Activated CD4-positive, alpha-beta T cell treated with anti-CD3 and anti-CD28 coated beads, Interleukin-2, amount 10 ng/mL, durations not matched to agents 7 days and 5 days (primary cell): ENCODE measurements around the gene CACNA2D4. TPM values are rescaled to one million over a fixed set of nuclear protein-coding genes. Genes with fewer than 3 reads are reported as not detected.

Experiments used
- CTCF ChIA-PET: fragments of 350-600 bp; sonication (Branson Sonifier 250); formaldehyde crosslinking; loops from one replicate; lab custom pipeline; 2021; ENCODE audit warnings: antibody characterized with exemption; lab: Charles Lee
- POLR2A ChIA-PET: fragments of 350-600 bp; sonication (Branson Sonifier 250); formaldehyde crosslinking; loops from one replicate; lab custom pipeline; 2021; ENCODE audit warnings: antibody characterized with exemption; lab: Charles Lee
- DNase-seq: peaks from one replicate; pipeline ENCODE4 v3.0.0-alpha.2; 2020
- H3K27ac Mint-ChIP-seq: one replicate; pipeline ENCODE4 v1.8.0; 2021; ENCODE audit warnings: mild to moderate bottlenecking, moderate library complexity, mixed read lengths
- H3K27me3 Mint-ChIP-seq: one replicate; pipeline ENCODE4 v1.8.0; 2021; ENCODE audit warnings: mixed read lengths
- H3K36me3 Mint-ChIP-seq: one replicate; pipeline ENCODE4 v1.8.0; 2021; ENCODE audit warnings: low read depth, mixed read lengths
- H3K4me1 Mint-ChIP-seq: one replicate; pipeline ENCODE4 v1.8.0; 2021; ENCODE audit warnings: mixed read lengths
- H3K4me3 Mint-ChIP-seq: one replicate; pipeline ENCODE4 v1.8.0; 2021; ENCODE audit warnings: mild to moderate bottlenecking, moderate library complexity, mixed read lengths
- H3K9me3 Mint-ChIP-seq: one replicate; pipeline ENCODE4 v1.8.0; 2021; ENCODE audit warnings: mixed read lengths
- total RNA-seq, 2 experiments: library from RNA; stranded (reverse); gene quantifications; one replicate each; pipeline ENCODE4 v1.2.3, GENCODE V29; 2021

CACNA2D4 gene
- total RNA-seq, 2 experiments from 2014 or later, result 12.9 to 16.4 TPM

DNA sequence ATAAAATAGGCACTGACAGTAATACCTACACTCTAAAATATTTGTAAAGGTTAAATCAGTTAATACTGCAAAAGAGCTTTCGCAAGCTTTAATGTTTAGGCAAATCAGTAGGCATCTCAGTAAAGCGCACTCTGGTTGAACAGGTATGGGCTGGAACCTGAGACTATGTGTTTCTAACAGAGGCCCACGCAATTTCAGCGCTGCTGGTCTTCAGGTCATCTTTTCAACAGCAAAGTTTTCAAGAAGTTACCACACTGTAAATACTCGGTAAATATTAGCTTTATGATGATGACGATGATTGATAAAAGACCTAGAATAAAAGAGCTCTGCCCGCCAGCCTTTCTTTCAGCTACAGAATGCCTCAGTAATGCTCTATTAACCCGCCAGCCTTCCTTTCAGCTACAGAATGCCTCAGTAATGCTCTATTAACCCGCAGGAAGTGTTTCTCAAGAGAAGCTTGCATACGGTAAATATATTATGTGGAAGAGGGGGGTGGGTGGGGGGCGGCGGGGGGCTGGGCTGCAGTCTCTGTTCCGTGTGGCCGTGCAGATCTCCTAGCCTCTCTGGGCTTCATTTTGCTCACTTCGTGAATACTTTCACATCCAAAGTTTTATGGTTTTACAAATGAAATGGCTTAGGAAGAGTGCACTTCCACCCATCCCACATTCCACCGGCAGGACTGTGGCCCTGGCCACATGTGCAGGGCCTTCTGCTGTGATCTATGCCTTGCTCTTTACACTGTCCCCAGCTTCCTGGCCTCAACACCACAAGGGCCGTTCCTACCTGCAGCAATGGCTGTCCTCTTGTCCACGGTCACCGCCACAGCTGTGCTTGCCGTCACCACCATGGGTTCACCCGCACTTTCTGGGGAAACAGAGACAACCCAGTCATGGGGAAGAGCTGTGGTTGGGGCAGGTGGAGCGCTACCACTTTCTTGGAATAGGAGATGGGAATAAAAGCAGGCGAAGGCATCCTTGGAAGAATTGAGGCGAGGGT, 78.2 kb downstream of the CACNA2D4 start:
- Mint-ChIP-seq H3K4me3 (no peak overlapping the region), H3K4me1 (no peaks in the 10 kb centered on the region), H3K27me3 (peaks cover 2% of the 10 kb centered on the region), H3K27ac (no peak overlapping the region), H3K36me3 (no peaks in the 10 kb centered on the region), H3K9me3 (no peaks in the 10 kb centered on the region)
- no peak for DNase-seq
- ChIA-PET POLR2A (no interaction called here), CTCF (no interaction called here)

DNA sequence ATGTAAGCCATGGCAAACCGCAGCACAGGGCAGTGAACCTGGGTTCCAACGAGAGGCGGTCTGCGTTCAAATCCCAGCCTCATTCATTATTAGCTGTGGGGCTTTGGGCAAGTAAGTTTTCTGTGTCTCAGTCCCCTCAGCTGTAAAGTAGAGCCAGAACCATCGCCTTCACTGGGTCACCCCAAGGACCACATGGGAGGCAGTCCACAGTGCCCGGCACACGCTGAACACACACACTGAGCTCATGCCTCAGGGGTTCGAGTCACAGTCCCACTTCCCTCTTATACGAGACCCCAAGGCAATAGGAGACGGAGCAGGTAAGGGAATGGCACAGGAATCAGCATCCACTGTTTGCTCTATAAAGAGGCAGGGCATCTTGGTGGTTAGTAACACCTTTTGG, 79.0 kb downstream of the CACNA2D4 start:
- DNase-seq, result no peak
- no peaks in the 10 kb centered on the region for H3K36me3 Mint-ChIP-seq
- POLR2A ChIA-PET, result no interaction called here
- no peak overlapping the region for H3K4me3 Mint-ChIP-seq
- peaks cover 2% of the 10 kb centered on the region for H3K27me3 Mint-ChIP-seq
- no peak overlapping the region for H3K27ac Mint-ChIP-seq
- no peaks in the 10 kb centered on the region for H3K9me3 Mint-ChIP-seq
- no peaks in the 10 kb centered on the region for H3K4me1 Mint-ChIP-seq
- CTCF ChIA-PET, result no interaction called here

DNA sequence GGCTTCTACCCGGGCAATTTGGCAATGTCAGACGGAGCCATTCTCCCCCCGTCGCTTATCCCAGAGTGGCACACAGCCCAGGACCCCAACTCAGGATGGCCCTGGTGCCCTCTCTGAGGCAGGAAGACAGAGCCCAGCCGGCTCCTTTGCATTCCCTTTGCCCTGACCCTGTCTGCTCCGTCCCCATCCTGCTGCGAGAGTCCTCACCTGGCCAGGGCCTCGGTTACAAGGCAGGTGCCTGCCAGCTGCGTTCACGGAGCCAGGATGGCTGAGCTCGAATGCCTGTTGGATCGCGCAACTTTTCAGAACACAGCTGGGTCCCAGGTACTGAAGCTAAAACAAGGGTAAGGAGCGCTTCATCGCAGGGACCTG, 79.5 kb downstream of the CACNA2D4 start:
- Mint-ChIP-seq H3K27me3 (peaks cover under 1% of the 10 kb centered on the region), H3K4me1 (no peaks in the 10 kb centered on the region), H3K27ac (no peak overlapping the region), H3K9me3 (no peaks in the 10 kb centered on the region), H3K36me3 (no peaks in the 10 kb centered on the region), H3K4me3 (no peak overlapping the region)
- CTCF ChIA-PET, result interaction anchor here (0.5 to 1.0 kb wide), 2 partner anchors 66 to 181 kb away, joined by 3 read pairs; no protein-coding TSS in a partner anchor
- no peak for DNase-seq
- POLR2A ChIA-PET, result no interaction called here

DNA sequence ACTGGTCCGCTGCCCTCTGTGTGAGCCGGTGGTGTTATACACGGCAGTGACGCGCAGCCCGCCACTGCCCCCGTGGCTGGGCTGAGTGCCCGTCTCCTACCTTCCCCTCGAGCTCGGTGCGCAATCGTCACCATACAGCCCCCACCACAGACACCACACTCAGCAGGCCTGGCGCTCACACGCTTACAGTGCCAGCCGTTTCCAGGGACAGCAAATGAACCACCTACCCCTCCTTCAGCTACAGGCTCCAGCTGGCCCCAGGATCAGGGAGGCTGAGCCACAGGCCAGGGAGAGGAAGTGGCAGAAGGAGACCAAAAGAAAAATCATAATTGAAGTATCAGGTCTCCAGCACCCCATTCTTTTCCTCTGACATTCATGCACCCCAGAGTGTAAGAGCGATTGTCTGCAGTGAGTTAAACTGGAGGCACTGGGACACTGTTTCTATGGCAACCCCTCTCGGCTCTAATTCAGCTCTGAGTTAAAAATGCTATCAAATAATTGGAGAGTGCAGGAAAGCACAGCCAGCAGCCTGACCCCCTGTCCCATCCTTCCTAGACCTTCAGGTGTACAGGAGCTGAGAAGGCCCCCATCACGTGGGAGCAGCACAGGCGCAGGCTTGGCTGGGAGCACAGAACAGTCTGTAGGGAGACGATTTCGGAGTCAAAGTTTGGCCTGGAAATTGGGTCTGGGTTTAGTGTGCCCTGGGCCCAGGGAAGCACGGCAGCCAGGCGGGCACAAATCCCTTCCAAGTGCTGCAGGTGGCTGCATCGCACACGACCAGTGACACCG, 80.1 kb downstream of the CACNA2D4 start:
- POLR2A ChIA-PET, result no interaction called here
- no peak overlapping the region for H3K4me3 Mint-ChIP-seq

DNA sequence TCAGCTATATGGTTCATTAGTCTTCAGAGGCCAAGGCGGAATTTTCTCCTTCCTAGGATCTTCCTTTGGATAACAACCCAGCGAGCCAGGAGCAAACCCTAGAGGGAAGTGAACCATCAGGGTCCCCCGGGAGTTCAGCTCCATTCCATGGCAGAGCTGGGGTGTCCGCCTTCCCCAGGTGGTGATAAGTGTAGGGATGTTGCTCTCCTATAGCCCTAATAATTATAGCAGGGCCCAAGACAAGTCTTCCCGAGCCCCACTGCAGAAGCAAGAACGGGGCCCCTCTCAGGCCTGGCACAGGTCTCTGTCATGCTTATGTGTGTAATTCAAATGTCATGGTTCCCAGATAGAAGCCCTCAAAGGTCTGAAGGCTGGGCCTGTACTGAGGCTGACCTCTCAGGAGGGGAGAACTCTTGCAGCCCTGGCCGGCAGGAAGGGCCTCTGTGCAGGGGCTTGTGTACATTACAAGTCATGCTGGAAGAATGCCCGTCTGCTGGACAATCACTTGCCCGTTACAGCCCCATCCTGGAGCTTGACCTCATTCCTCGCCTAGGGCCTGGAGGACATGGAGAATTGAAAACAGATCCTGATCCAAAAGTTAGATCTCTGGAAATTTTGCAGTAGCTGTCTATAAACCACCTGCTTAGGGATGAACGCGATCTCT, 80.8 kb downstream of the CACNA2D4 start:
- ChIA-PET POLR2A (no interaction called here), CTCF (interaction anchor here (0.6 to 1.6 kb wide), 2 partner anchors 39 to 1457 kb away, joined by 3 to 4 read pairs; no protein-coding TSS in a partner anchor)
- no peaks in the 10 kb centered on the region for H3K4me1 Mint-ChIP-seq
- H3K4me3 Mint-ChIP-seq, result no peak overlapping the region
- H3K27me3 Mint-ChIP-seq, result no peaks in the 10 kb centered on the region
- H3K27ac Mint-ChIP-seq, result no peak overlapping the region
- H3K36me3 Mint-ChIP-seq, result no peaks in the 10 kb centered on the region
- H3K9me3 Mint-ChIP-seq, result no peaks in the 10 kb centered on the region
- DNase-seq, result no peak

More for the DNA sequence above, 80.1 kb downstream of the CACNA2D4 start:
- Mint-ChIP-seq H3K4me1 (no peaks in the 10 kb centered on the region), H3K27me3 (no peaks in the 10 kb centered on the region), H3K9me3 (no peaks in the 10 kb centered on the region), H3K27ac (no peak overlapping the region), H3K36me3 (no peaks in the 10 kb centered on the region)
- CTCF ChIA-PET, result interaction anchor here (0.5 to 1.6 kb wide), 3 partner anchors 40 to 181 kb away, joined by 3 to 4 read pairs (median 3); no protein-coding TSS in a partner anchor
- no peak for DNase-seq

DNA sequence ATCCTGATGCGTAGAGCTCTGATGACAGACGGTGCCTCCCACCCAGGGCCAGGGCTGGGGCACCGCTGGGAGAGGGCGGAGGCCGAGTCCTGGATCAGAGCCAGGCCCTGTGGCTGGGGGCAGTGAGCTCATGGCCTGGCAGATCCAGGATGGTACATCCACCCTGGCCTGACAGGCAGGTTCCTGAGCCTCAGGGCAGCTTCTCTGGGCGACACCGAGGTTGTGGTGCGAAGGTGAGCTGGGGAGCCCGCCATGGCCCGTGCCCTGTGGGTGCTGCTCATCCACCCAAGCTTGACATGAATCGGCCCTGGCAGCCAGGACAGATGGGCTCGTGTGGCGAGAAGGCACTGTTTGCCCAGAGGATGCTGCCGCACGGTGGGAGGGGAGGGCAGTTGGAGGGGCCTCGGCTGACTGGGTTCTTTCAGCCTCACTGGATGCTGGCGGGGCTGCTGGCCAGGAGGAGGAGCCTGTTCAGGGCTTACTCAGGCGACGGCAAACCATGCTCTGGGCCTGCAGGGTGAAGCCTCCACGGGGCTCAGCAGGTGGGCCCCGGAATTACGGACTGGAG, 81.5 kb downstream of the CACNA2D4 start:
- H3K4me3 Mint-ChIP-seq, result no peak overlapping the region
- H3K27ac Mint-ChIP-seq, result no peak overlapping the region
- no peaks in the 10 kb centered on the region for H3K4me1 Mint-ChIP-seq
- H3K9me3 Mint-ChIP-seq, result no peaks in the 10 kb centered on the region
- no peak for DNase-seq
- peaks cover 4% of the 10 kb centered on the region for H3K27me3 Mint-ChIP-seq
- no peaks in the 10 kb centered on the region for H3K36me3 Mint-ChIP-seq
- ChIA-PET CTCF (interaction anchor here (0.9 to 1.6 kb wide), 2 partner anchors 39 to 42 kb away, joined by 3 to 4 read pairs; no protein-coding TSS in a partner anchor), POLR2A (no interaction called here)

DNA sequence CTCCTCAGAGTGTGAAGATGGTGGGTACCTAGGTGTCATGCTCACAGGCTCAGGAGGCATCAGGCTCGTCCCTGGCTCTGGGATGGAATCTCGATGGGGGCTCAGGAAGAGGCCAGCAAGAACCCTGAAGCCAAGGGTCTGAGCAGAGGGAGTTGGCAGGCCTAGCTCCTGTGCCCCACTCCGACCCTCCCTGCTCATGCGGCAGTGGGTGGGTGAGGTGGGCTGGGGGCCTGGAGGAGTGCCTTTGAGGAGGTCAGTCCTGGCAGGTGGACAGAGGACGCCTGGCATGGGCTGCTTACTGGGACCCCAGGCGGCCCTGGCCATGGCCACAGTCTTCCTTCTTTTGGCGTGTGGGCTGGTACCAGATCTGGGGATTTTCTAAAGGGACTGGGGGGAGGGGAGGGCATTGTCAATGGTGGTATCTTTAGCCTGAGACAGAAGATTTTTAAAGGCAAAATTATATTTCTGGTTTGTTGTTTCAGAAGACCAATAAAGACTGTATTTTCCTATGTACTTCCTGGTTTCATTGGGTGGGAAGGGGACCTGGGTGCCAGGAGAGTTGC, 82.1 kb downstream of the CACNA2D4 start:
- Mint-ChIP-seq H3K4me1 (no peaks in the 10 kb centered on the region), H3K27ac (no peak overlapping the region), H3K36me3 (no peaks in the 10 kb centered on the region), H3K9me3 (no peaks in the 10 kb centered on the region), H3K4me3 (no peak overlapping the region), H3K27me3 (peaks cover 7% of the 10 kb centered on the region)
- DNase-seq, result no peak
- ChIA-PET POLR2A (no interaction called here), CTCF (interaction anchor here (0.9 kb wide), 1 partner anchor 41 kb away, joined by 3 read pairs; no protein-coding TSS in a partner anchor)

DNA sequence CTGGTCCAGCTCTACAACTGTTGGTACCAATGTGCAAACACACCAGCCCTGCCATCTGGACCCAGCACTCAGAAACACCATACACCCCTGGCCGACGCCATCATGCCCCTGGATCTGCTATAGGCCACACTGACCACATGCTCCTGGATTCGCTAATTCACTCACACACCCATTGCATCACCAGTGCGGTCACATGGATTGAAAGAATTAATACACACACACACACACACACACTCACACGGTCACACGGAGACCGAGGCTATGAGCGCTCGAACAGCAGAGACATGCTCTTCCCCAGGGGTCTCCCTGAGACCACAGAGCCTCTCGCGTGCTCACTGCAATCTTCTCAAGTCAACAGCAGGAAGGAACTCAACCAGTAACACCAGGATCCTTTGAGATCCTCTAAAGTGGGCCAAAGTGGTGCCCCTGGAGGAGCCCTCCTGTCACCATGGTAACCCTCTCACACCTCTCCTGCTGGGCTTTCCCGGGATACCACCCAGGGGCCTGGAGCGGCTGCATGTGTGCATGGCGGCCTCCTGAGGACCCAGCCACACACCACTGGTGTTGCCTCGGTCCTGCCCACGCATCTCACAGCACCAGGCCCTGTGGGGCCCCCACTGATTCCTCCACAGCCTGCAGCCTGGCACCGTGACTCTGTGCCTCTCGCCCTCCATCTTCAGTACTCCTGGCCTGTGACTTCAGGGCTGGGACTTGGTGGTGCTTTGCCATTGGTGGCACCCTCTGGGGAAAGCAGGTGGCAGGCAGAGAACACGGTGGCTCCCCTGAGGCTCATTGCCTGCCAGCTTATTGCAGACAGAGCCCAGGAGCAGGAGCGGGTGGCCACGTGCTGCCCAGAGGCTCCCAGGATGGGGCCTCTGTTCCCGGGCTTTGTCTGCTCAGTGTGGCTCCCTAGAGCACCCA, 83.0 kb downstream of the CACNA2D4 start:
- Mint-ChIP-seq H3K9me3 (no peaks in the 10 kb centered on the region), H3K4me3 (no peak overlapping the region), H3K27me3 (peaks cover 15% of the 10 kb centered on the region), H3K4me1 (no peaks in the 10 kb centered on the region), H3K36me3 (no peaks in the 10 kb centered on the region), H3K27ac (no peak overlapping the region)
- DNase-seq, result no peak
- POLR2A ChIA-PET, result no interaction called here
- CTCF ChIA-PET, result interaction anchor here (1.2 kb wide), 1 partner anchor 20 kb away, joined by 6 read pairs; no protein-coding TSS in a partner anchor

DNA sequence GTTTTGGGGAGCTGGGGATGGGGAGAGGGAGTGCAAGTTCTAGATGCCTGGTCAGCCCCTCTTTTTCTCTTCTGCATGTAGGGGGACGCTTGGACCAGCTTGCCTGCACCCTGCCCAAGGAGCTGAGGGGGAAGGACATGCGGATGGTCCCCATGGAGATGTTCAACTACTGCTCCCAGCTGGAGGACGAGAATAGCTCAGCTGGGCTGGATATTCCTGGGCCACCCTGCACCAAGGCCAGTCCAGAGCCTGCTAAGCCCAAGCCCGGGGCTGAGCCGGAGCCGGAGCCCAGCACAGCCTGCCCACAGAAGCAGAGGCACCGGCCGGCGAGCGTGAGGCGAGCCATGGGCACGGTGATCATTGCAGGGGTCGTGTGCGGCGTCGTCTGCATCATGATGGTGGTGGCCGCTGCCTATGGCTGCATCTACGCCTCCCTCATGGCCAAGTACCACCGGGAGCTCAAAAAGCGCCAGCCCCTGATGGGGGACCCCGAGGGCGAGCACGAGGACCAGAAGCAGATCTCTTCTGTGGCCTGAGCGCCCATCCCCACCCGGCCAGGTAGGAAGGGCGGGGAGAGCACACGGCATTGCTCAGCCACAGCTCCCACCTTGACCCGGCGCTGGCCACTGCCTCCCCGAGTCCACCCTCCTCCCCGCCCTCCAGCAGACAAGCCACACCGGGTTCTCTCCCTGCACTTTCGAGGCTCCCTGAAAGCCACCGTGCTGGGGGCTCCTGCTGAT, 84.1 kb downstream of the CACNA2D4 start:
- Mint-ChIP-seq H3K4me3 (no peak overlapping the region), H3K9me3 (no peaks in the 10 kb centered on the region), H3K27me3 (peaks cover 16% of the 10 kb centered on the region), H3K36me3 (no peaks in the 10 kb centered on the region), H3K27ac (no peak overlapping the region), H3K4me1 (no peaks in the 10 kb centered on the region)
- CTCF ChIA-PET, result interaction anchor here (1.2 kb wide), 1 partner anchor 19 kb away, joined by 6 read pairs; no protein-coding TSS in a partner anchor
- no peak for DNase-seq
- POLR2A ChIA-PET, result no interaction called here

DNA sequence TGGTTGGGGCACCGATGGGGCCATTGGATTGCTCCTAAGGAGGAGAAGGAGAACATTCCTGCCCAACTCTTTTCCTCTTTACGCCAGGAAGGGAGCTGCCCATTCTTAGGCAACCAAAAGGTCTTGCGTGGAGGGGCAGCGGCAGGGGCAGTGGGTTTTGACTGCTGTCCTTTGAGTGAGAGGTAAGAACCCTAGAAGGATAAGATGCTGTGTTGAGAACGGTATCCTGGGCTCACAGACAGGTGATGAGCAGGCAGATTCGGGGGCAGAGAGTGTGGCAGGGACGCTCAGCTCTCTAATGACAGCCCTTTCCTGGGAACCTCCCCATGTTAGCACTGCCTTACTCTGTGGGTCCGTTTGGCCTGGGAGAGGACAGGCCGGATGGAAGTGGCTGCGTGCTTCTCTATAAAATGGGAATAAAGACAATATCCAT, 84.8 kb downstream of the CACNA2D4 start:
- no peak overlapping the region for H3K4me3 Mint-ChIP-seq

More for the DNA sequence above, 84.8 kb downstream of the CACNA2D4 start:
- Mint-ChIP-seq H3K4me1 (no peaks in the 10 kb centered on the region), H3K27me3 (peaks cover 16% of the 10 kb centered on the region), H3K27ac (no peak overlapping the region), H3K9me3 (no peaks in the 10 kb centered on the region), H3K36me3 (no peaks in the 10 kb centered on the region)
- ChIA-PET POLR2A (no interaction called here), CTCF (no interaction called here)
- no peak for DNase-seq
